Keratinocyte (primary cell): ENCODE results near the gene MEIS3. TPM values are rescaled to one million over a fixed set of nuclear protein-coding genes. Genes with fewer than 3 reads are reported as not detected.

Experiments
- DNase-seq: peaks from one replicate; pipeline ENCODE4 v3.0.0-alpha.2; 2011; ENCODE audit warnings: low read depth, missing footprints, low spot score
- FAIRE-seq: peaks from 2 replicates; lab custom pipeline; 2011; peaks lifted over from hg19 to GRCh38; lab: Jason Lieb, UNC
- H2AFZ ChIP-seq: 2 replicates; pipeline ENCODE4 v1.6.0; 2012; ENCODE audit warnings: low read length, control low read depth, inconsistent platforms; ENCODE audit not compliant: control insufficient read depth
- H3K27ac ChIP-seq: 2 replicates; pipeline ENCODE4 v1.5.1; 2011; ENCODE audit warnings: low read length; ENCODE audit not compliant: control insufficient read depth, insufficient read depth
- H3K27me3 ChIP-seq: 3 replicates; pipeline ENCODE4 v1.6.0; 2011; ENCODE audit warnings: low read length; ENCODE audit not compliant: control insufficient read depth, insufficient read depth; ENCODE audit errors: extremely low read depth
- H3K36me3 ChIP-seq, 2 experiments: 2 replicates in 1 of 2; 3 replicates in 1 of 2; pipeline ENCODE4 v1.5.1; 2011; ENCODE audit warnings: low read length in 2 of 2, mild to moderate bottlenecking in 1 of 2; ENCODE audit not compliant: control insufficient read depth in 2 of 2, insufficient read depth in 2 of 2; ENCODE audit errors: extremely low read depth in 1 of 2
- H3K4me1 ChIP-seq: 3 replicates; pipeline ENCODE4 v1.5.1; 2011; ENCODE audit warnings: low read length; ENCODE audit not compliant: control insufficient read depth, insufficient read depth; ENCODE audit errors: extremely low read depth
- H3K4me2 ChIP-seq: 3 replicates; pipeline ENCODE4 v1.6.0; 2011; ENCODE audit warnings: low read depth, low read length; ENCODE audit not compliant: control insufficient read depth, insufficient read depth; ENCODE audit errors: extremely low read depth
- H3K4me3 ChIP-seq, 3 experiments: fragments of 200-600 bp in 1 of 3; sonication (generic) in 1 of 3; 2 replicates in 2 of 3; 3 replicates in 1 of 3; pipeline ENCODE4 v1.5.1; 2011 to 2016; ENCODE audit warnings: low read length in 3 of 3, mild to moderate bottlenecking in 3 of 3, control low read depth in 2 of 3, inconsistent platforms in 1 of 3, low read depth in 1 of 3, mixed read lengths in 1 of 3, mixed run types in 1 of 3, moderate library complexity in 1 of 3; ENCODE audit not compliant: control insufficient read depth in 2 of 3, insufficient read depth in 2 of 3; ENCODE audit errors: extremely low read depth in 1 of 3
- H3K79me2 ChIP-seq: 2 replicates; pipeline ENCODE4 v1.6.0; 2012; ENCODE audit warnings: low read length; ENCODE audit not compliant: control insufficient read depth, insufficient read depth
- H3K9ac ChIP-seq: 3 replicates; pipeline ENCODE4 v1.6.0; 2011; ENCODE audit warnings: low read length; ENCODE audit not compliant: control insufficient read depth, insufficient read depth; ENCODE audit errors: extremely low read depth
- H3K9me1 ChIP-seq: 3 replicates; pipeline ENCODE4 v1.6.0; 2011; ENCODE audit warnings: low read length; ENCODE audit not compliant: control insufficient read depth, insufficient read depth; ENCODE audit errors: extremely low read depth
- H3K9me3 ChIP-seq: 2 replicates; pipeline ENCODE4 v1.5.1; 2012; ENCODE audit warnings: low read depth, low read length; ENCODE audit not compliant: control insufficient read depth
- H4K20me1 ChIP-seq: 3 replicates; pipeline ENCODE4 v1.6.0; 2011; ENCODE audit warnings: low read length; ENCODE audit not compliant: control insufficient read depth, insufficient read depth; ENCODE audit errors: extremely low read depth
- EZH2 ChIP-seq: IDR thresholded peaks from one replicate; pipeline ENCODE4 v1.6.1; 2012; ENCODE audit warnings: inconsistent platforms, mild to moderate bottlenecking, low read length, moderate library complexity
- dilution Hi-C: fragments of 300-500 bp; cut with MboI; formaldehyde crosslinking; loops from one replicate; pipeline ENCODE4 v1.7.0; 2020; ENCODE audit warnings: low sequenced_read_pairs; ENCODE audit not compliant: extremely low pct_ligation_motif_present
- polyA plus RNA-seq, 5 experiments: library from polyadenylated mRNA; depleted of rRNA in 3 of 5; stranded (reverse) in 3 of 5; stranded (forward) in 1 of 5; unstranded in 1 of 5; fragments of >200 nt; gene quantifications; 1 replicate in 1 of 5; 2 replicates in 3 of 5; 3 replicates in 1 of 5; pipeline versions ENCODE4 v1.2.1 to v1.2.3, GENCODE V29; 2011 to 2012; ENCODE audit warnings: missing spikeins in 2 of 5, low read depth in 1 of 5, low replicate concordance in 1 of 5
- TF ChIP-seq, protein P1 (sequence below), 3 experiments: IDR thresholded peaks in 1 of 3; conservative IDR thresholded peaks in 1 of 3; optimal IDR thresholded peaks in 1 of 3; 2 replicates in 2 of 3; 3 replicates in 1 of 3; pipeline versions ENCODE3 to v1.5.1; 2011; ENCODE audit warnings: low read length in 3 of 3, mild to moderate bottlenecking in 3 of 3, moderate library complexity in 2 of 3, control low read depth in 1 of 3, inconsistent platforms in 1 of 3; ENCODE audit not compliant: insufficient read depth in 2 of 3; ENCODE audit errors: extremely low read depth in 1 of 3

The MEIS3 gene
- polyA plus RNA-seq, 1 donor (not counting 4 experiments of a cell fraction or from before 2014, with no cell fraction given), result 1.7 TPM

DNA sequence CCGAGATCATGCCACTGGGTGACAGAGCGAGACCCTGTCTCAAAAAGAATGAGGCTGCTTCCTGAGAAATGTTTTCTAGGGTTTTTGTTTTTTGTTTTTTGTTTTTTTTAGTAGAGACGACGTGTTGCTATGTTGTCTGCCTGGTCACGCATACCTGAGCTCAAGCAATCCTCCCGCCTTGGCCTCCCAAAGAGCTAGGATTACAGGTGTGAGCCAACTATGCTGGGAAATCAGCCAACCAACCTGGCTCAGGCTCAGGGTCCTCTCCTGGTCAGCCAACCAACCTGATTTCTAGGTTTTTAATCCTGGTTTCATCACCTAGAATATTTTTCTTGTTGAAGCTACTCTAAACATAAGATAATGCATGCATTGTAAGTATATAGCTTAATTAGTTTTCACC, 62.4 kb downstream of the MEIS3 start:
- no peak for DNase-seq
- no peaks in the 10 kb centered on the region for H3K9me3 ChIP-seq
- H4K20me1 ChIP-seq, result no peaks in the 10 kb centered on the region
- no peak for FAIRE-seq
- no peaks in the 10 kb centered on the region for H3K9me1 ChIP-seq
- no peak overlapping the region for H3K27ac ChIP-seq
- TF ChIP-seq EZH2, result no peak
- H2AFZ ChIP-seq, result no peak overlapping the region
- H3K4me3 ChIP-seq, result no peak overlapping the region
- dilution Hi-C loops, result no loop called here
- H3K27me3 ChIP-seq, result no peaks in the 10 kb centered on the region
- peaks cover 36 to 57% of the 10 kb centered on the region in 2 experiments for H3K36me3 ChIP-seq
- H3K79me2 ChIP-seq, result peaks cover 23% of the 10 kb centered on the region
- no peak overlapping the region for H3K4me2 ChIP-seq
- H3K9ac ChIP-seq, result no peak overlapping the region
- no peaks in the 10 kb centered on the region for H3K4me1 ChIP-seq

DNA sequence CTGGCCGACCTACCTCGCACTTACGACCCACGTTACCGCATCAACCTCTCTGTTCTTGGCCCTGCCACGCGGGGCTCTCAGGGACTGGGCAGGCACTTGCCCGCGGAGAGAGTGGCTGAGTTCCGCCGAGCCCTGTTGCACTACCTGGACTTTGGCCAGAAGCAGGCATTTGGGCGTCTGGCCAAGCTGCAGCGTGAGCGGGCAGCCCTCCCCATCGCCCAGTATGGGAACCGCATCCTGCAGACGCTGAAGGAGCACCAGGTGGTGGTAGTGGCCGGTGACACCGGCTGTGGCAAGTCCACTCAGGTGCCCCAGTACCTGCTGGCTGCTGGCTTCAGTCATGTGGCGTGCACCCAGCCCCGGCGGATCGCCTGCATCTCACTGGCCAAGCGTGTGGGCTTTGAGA, 66.0 kb downstream of the MEIS3 start:
- TF ChIP-seq, protein P1, sequence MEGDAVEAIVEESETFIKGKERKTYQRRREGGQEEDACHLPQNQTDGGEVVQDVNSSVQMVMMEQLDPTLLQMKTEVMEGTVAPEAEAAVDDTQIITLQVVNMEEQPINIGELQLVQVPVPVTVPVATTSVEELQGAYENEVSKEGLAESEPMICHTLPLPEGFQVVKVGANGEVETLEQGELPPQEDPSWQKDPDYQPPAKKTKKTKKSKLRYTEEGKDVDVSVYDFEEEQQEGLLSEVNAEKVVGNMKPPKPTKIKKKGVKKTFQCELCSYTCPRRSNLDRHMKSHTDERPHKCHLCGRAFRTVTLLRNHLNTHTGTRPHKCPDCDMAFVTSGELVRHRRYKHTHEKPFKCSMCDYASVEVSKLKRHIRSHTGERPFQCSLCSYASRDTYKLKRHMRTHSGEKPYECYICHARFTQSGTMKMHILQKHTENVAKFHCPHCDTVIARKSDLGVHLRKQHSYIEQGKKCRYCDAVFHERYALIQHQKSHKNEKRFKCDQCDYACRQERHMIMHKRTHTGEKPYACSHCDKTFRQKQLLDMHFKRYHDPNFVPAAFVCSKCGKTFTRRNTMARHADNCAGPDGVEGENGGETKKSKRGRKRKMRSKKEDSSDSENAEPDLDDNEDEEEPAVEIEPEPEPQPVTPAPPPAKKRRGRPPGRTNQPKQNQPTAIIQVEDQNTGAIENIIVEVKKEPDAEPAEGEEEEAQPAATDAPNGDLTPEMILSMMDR (optimal IDR thresholded peaks at IDR 0.05 in 1 of 3, IDR thresholded peaks at IDR 0.05 in 1 of 3, conservative IDR thresholded peaks at IDR 0.05 in 1 of 3; ENCODE audit: extremely low read depth in 1 of 3, insufficient read depth in 2 of 3, low read length in 3 of 3), result no peak
- H3K9me3 ChIP-seq, result no peaks in the 10 kb centered on the region
- DNase-seq (no peak), FAIRE-seq (no peak)
- H3K4me3 ChIP-seq, result no peak overlapping the region
- peaks cover 24 to 55% of the 10 kb centered on the region in 2 experiments for H3K36me3 ChIP-seq
- H3K79me2 ChIP-seq, result peaks cover 45% of the 10 kb centered on the region
- no peak overlapping the region for H2AFZ ChIP-seq
- dilution Hi-C loops, result no loop called here
- H3K9ac ChIP-seq, result no peak overlapping the region
- no peaks in the 10 kb centered on the region for H3K27me3 ChIP-seq
- H3K4me2 ChIP-seq, result no peak overlapping the region
- peaks cover 6% of the 10 kb centered on the region for H3K4me1 ChIP-seq
- no peak overlapping the region for H3K27ac ChIP-seq
- peaks cover 4% of the 10 kb centered on the region for H3K9me1 ChIP-seq
- no peaks in the 10 kb centered on the region for H4K20me1 ChIP-seq

Other genes with a start within 250 kb of the MEIS3 start
- 0.60 to 1.1 TPM (median 0.89 TPM) in 3 replicates for gene BBC3, start 188.3 kb downstream of the MEIS3 start, polyA plus RNA-seq
- gene CCDC9, start 163.0 kb downstream of the MEIS3 start, polyA plus RNA-seq, result 2.2 to 3.8 TPM (median 2.8 TPM) in 3 replicates
- gene INAFM1, start 144.6 kb downstream of the MEIS3 start, polyA plus RNA-seq, result 0.35 to 0.68 TPM (median 0.50 TPM) in 3 replicates
- gene C5AR1, start 109.7 kb downstream of the MEIS3 start, polyA plus RNA-seq, result 0.15 to 0.63 TPM (median 0.42 TPM) in 3 replicates
- gene C5AR2, start 87.4 kb downstream of the MEIS3 start, polyA plus RNA-seq, result 0.01 TPM in 1 of 3 replicates, not detected in the others
- 6.4 to 9.1 TPM (median 8.9 TPM) in 3 replicates for gene DHX34, start 70.2 kb downstream of the MEIS3 start, polyA plus RNA-seq
- 0.03 to 0.17 TPM (median 0.04 TPM) in 3 replicates for gene SLC8A2, start 52.4 kb upstream of the MEIS3 start, polyA plus RNA-seq
- gene KPTN, start 64.7 kb upstream of the MEIS3 start, polyA plus RNA-seq, result 7.0 to 10.2 TPM (median 7.3 TPM) in 3 replicates
- 89.0 to 109 TPM (median 99.8 TPM) in 3 replicates for gene NAPA, start 95.5 kb upstream of the MEIS3 start, polyA plus RNA-seq
- not detected in 3 replicates for gene ZNF541, start 153.6 kb upstream of the MEIS3 start, polyA plus RNA-seq
- 0.28 to 0.50 TPM (median 0.42 TPM) in 3 replicates for gene BICRA, start 189.6 kb upstream of the MEIS3 start, polyA plus RNA-seq